IPS-NIHi7 (cell line): ENCODE data around the gene GNAQ.
"Not testable (repeated sequence)": the region's sequence is repeated elsewhere in the genome, so short reads cannot be mapped to it uniquely, and the experiment has no call there.

Source experiments
- DNase-seq: peaks from one replicate; pipeline ENCODE4 v3.0.0; 2012; ENCODE audit warnings: mixed read lengths; ENCODE audit errors: extremely low spot score

GNAQ gene

DNA sequence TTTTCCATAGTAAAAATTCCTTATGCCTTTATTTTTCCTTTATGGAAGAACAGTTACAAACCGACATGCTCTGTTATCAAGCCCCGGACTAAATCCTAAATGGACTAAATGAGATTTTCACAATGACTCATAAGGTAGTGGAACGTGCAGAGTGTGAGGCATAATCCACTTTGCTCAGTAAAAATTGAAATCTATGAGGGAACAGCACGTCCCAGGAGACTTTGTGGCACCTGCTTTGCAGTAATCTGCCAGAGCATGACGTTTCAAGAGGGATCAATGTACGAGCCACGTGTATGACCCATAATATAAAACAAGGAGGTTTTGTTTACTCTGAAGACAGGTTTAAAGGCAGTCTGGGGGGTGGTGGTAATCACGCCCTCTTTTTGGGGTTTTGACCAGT is 299.7 kb downstream of the GNAQ start:
- no peak for DNase-seq

DNA sequence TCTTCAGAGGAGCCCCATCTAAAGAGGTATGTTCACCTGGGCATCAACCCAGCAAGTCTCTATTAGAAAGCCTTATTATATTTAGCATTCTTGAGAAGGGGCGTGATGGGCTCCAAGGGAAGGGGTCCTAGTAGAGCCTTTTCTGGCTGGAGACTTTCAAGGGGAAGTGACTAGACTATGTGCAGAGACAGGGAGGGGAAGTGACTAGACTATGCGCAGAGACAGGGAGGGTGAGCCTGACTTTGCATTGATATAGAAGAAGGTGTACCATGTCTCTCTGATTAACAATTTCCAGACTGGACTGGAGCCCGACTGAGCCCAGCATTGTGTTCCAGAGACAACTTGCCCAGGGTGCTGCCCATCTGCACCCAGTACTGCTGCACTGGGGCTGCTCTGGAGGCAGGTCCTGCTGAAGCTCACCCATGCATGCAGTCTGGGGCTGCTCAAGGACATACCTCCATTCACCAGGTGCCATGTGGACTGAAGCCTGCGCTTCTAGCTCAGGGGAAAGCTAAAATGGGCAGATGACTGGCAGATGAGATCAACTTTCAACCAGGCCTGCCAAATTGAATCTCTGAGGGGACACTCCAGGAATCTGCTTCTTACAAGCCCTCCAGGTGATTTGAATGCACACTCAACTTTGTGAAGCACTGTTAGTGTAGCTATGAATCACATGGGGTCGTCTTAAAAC is 300.5 kb downstream of the GNAQ start:
- no peak for DNase-seq

GRCh38 chr9:77729177-77729576 is 302.4 kb downstream of the GNAQ start:
- no peak for DNase-seq

DNA sequence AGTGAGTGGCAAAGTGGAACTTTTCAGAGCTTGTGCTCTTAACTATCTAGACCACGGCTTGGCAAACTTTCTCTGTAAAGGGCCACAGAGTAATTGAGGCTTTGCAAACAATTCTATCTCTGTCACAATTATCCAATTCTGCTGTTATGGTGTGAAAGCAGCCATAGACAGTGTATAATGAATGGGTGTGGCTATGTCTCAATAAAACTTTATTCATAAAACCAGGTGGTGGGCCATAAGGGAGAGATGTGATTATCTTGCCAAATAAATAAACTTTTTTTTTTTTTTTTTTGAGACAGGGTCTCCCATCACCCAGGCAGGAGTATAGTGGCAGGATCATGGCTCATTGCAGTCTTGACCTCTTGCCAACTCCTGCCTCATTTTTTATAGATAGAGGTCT is 304.8 kb downstream of the GNAQ start:
- DNase-seq, result no peak

DNA sequence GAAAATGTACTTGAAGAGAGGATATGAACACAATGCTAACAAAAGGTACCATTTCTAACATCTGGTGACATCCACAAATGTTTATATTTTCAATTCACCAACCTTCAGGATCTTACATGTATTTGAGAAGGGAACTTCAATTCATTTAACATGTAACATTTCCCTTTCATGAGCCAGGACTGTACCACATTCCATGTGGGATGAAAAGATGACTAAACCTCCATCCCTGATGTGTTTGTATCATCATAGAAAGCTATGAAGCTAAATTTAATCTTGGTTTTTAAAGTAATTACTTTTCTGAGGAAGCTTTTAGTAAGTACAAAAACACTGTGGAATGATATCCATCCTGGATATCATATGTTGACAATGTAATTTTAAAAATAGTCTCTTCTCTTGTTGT is 305.3 kb downstream of the GNAQ start:
- no peak for DNase-seq

GRCh38 chr9:77725820-77726219 is 305.8 kb downstream of the GNAQ start:
- no peak for DNase-seq

- DNase-seq, result no peak
These were observed 306.4 kb downstream of the GNAQ start for GRCh38 chr9:77725046-77725694.

DNA sequence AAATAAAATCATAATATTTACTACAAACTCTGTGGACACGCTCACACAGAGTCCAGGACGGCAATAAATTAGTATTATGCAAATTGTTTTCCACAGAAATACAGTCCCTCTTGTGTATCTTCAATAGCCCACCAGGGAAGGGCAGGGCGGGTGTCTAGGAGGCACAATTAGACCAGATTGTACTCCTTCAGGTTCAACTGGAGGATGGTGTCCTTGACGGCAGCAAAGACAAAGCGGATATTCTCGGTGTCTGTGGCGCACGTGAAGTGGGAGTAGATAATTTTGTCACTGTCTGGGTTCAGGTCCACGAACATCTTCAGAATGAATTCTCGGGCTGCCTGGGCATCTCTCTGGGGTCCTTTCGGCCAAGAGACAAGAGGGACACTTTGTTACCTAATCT is 310.5 kb downstream of the GNAQ start:
- DNase-seq, result not testable (repeated sequence)

DNA sequence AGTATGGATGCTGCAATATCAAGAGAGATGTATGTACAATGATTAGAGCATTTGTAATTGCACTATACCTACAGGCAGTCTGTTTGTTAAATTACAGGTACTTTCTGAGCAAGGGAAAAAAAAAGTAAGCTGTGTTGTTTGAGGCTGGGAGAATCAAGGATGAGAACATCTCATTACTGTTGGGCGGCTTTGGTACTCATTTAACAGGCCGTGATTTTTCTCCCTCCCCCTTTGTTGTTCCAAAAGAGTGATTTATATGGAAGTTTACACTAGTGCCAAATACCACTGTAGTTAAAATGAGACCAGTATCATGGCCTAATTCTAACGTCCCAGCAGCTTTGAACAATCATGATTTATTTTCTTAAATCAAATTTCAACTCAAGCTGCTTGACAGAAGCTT is 312.3 kb downstream of the GNAQ start:
- DNase-seq, result no peak

GRCh38 chr9:77718298-77718640 is 313.3 kb downstream of the GNAQ start:
- DNase-seq, result not testable (repeated sequence)

DNA sequence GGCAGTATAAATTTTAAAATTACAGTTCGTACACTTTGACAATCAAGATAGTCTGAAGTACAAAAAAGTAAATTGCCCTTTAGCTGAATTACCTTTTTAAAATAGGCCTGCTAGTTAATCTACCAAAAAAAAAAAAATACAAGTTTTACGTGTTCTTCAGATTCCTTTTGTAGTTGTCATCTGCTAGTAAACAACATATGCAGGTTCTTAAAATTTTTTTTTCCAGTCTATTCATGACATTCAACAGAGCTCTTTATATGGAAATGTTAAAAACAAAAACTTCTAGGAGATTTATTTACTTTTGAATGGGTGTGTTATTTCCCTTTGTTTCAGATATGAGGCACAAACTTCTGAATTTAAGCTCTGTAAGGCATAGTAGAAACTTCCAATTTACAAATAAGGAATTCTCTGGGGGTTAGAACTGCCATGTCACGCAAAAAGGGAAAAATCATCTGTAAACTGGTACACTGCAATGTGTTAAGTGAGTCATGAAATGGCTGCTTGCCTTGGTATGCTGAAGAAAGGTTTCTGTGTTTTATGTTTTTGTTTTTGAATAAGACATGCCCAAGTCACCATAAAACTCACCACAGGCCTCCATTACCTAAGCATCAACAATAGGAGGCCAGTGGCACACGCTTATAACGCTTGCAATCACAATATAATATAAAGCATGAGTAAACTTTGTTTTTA is 313.9 kb downstream of the GNAQ start:
- DNase-seq, result not testable (repeated sequence)

DNA sequence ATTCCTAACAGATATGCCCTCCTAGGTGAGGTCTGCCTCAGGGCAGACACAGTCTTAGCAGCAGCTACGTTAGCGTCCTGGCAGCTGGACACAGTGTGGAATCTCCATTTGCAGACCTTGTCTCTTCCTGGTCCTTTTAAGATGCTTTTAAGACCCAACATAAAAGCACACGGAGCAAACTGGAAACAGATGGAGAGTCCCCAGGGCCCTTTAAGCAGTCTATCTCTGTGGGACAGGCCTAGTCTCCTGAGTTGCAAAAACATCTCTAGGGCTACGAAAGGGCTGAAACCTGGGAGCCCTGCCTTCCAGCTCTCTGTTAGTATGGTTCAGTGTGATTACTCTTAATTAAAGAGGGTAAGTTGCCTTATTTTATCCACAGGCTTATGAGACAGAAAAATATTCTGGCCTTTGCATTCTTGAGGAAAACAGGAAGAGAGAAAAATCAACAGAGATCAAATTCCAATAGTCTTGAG is 317.5 kb downstream of the GNAQ start:
- DNase-seq, result no peak

GRCh38 chr9:77712533-77713130 is 319.0 kb downstream of the GNAQ start:
- DNase-seq, result no peak

- no peak for DNase-seq
These were observed 320.5 kb downstream of the GNAQ start for GRCh38 chr9:77710965-77711648.

- DNase-seq, result no peak
These were observed 321.3 kb downstream of the GNAQ start for GRCh38 chr9:77710316-77710715.

DNA sequence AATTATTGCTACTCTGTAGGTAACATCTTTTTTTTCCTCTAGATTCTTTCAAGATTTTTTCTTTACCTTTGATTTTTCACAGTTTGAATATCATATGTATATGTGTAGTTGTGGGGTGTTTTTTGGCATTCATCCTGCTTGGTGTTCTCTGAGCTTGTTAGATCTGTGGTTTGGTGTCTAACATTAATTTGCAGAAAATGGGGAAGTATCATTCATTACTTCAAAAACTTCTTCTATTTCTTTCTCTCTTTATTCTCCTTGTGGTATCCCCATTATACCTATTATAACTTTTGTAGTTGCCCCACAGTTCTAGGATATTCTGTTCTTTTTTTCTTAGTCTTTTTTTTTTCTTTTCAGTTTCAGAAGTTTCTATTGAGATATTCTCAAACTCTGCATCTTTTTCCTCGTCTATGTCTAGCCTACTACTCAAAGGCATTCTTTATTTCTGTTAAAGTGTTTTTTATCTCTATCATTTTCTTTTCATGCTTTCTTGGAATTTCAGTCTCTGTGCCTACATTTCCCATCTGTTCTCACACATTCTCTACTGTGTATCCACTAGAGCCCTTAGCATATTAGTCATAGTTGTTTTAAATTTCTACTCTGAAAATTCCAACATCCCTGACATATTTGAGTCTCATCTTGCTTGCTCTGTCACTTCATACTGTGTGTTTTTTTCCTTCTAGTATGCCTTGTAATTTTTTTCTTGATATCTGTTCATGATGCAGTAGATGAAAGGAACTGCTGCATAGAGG is 323.4 kb downstream of the GNAQ start:
- no peak for DNase-seq

GRCh38 chr9:77707383-77708063 is 324.1 kb downstream of the GNAQ start:
- DNase-seq, result no peak

DNA sequence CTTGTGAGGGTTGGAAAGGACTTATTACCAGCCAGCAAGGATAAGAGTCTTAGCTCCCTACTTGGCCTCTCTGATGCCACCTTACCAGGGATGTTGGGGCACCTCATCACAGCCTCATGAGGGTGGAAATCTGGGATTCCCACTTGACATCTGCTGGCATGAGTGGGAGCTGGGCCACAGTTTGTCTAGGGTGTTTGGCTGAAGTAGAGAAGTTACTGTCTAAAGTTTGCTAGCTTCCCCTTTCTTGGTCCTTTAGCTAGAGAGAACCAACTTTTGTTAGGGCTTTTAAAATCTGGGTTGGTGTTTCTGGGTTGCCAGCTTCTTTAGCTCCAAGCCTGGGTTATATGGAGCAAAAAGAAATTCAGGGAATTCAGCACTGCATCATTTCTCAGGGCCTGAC is 326.0 kb downstream of the GNAQ start:
- no peak for DNase-seq

DNA sequence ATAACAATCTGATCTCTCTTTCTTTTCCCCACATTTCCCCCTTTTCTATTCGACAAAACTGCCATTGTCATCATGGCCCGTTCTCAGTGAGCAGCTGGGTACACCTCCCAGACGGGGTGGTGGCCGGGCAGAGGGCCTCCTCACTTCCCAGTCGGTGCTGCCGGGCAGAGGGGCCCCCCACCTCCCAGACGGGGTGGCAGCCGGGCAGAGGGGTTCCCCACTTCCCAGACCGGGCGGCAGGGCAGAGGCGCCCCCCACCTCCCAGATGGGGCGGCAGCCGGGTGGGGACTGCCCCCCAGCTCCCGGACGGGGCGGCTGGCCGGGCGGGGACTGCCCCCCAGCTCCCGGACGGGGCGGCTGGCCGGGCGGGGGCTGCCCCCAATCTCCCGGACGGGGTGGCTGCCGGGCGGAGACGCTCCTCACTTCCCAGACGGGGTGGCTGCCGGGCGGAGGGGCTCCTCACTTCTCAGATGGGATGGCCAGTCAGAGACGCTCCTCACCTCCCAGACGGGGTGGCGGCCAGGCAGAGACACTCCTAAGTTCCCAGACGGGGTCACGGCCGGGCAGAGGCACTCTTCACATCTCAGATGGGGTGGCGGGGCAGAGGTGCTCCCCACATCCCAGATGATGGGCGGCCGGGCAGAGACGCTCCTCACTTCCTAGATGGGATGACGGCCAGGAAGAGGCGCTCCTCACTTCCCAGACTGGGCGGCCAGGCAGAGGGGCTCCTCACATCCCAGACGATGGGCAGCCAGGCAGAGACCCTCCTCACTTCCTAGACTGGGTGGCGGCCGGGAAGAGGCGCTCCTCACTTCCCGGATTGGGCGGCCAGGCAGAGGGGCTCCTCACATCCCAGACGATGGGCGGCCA is 328.9 kb downstream of the GNAQ start:
- not testable (repeated sequence) for DNase-seq
